GM18870 (cell line): ENCODE data around the gene LAGE3.
"Not testable (repeated sequence)": the region's sequence is repeated elsewhere in the genome, so short reads cannot be mapped to it uniquely, and the experiment has no call there.

Experiments used
- ATAC-seq: cut with Tn5 transposase; IDR thresholded peaks from one replicate; pipeline ENCODE4 v1.9.1; 2021; ENCODE audit warnings: moderate library complexity; ENCODE audit not compliant: unreplicated experiment

The LAGE3 gene

GRCh38 chrX:154502989-154503388 is 23.9 kb upstream of the LAGE3 start:
- ATAC-seq, result no peak

GRCh38 chrX:154502098-154502497 is 23.0 kb upstream of the LAGE3 start:
- no peak for ATAC-seq

GRCh38 chrX:154501423-154501822 is 22.3 kb upstream of the LAGE3 start:
- ATAC-seq, result not testable (repeated sequence)

- not testable (repeated sequence) for ATAC-seq
Observed at GRCh38 chrX:154496591-154497137, 17.6 kb upstream of the LAGE3 start.

GRCh38 chrX:154495472-154495922 is 16.4 kb upstream of the LAGE3 start:
- no peak for ATAC-seq

GRCh38 chrX:154494715-154495114 is 15.6 kb upstream of the LAGE3 start:
- no peak for ATAC-seq

- peak; percentile 58 for ATAC-seq
Observed at GRCh38 chrX:154490414-154491083, 11.5 kb upstream of the LAGE3 start, which contains the start of gene SLC10A3. Gene SLC10A3 (minus strand): TSS chrX:154490629. CDS start chrX:154488940, 1,689 bp downstream.

- ATAC-seq, result no peak
Observed at GRCh38 chrX:154490021-154490413, 10.9 kb upstream of the LAGE3 start.

- no peak for ATAC-seq
Observed at GRCh38 chrX:154489182-154489581, 10.1 kb upstream of the LAGE3 start.

GRCh38 chrX:154488336-154489075 is 9.4 kb upstream of the LAGE3 start:
- ATAC-seq, result no peak

- ATAC-seq, result no peak
Observed at GRCh38 chrX:154487518-154488290, 8.6 kb upstream of the LAGE3 start.

- ATAC-seq, result no peak
Observed at GRCh38 chrX:154486396-154487207, 7.5 kb upstream of the LAGE3 start, which contains the start of gene UBL4A. Gene UBL4A (minus strand): TSS chrX:154486615. CDS start chrX:154486584, 31 bp downstream.

- no peak for ATAC-seq
Observed at GRCh38 chrX:154486052-154486395, 6.9 kb upstream of the LAGE3 start.

- ATAC-seq, result no peak
Observed at GRCh38 chrX:154485150-154486051, 6.3 kb upstream of the LAGE3 start.

GRCh38 chrX:154484255-154485149 is 5.4 kb upstream of the LAGE3 start:
- ATAC-seq, result no peak

GRCh38 chrX:154483325-154483724 is 4.2 kb upstream of the LAGE3 start:
- no peak for ATAC-seq

- no peak for ATAC-seq
Observed at GRCh38 chrX:154482786-154483185, 3.7 kb upstream of the LAGE3 start.

GRCh38 chrX:154481911-154482601 is 3.0 kb upstream of the LAGE3 start:
- ATAC-seq, result no peak
